Endothelial cell of umbilical vein (primary cell): ENCODE results near the gene ADRB2. TPM values are rescaled to one million over a fixed set of nuclear protein-coding genes. Genes with fewer than 3 reads are reported as not detected.

Source experiments
- BruUV-seq: library from RNA; stranded (reverse); fragments of 400-500 nt; replicated peaks from 2 replicates; lab custom pipeline; 2021; lab: Mats Ljungman, UMichigan
- CTCF ChIA-PET: fragments of 300-600, 350-600 bp; sonication (Branson Sonifier 250); formaldehyde crosslinking; loops from one replicate; lab custom pipeline; 2021; ENCODE audit warnings: antibody characterized with exemption, inconsistent platforms; lab: Charles Lee
- POLR2A ChIA-PET: fragments of 300-600, 350-600 bp; sonication (Branson Sonifier 250); formaldehyde crosslinking; loops from one replicate; lab custom pipeline; 2021; ENCODE audit warnings: antibody characterized with exemption, inconsistent platforms; lab: Charles Lee
- DNase-seq: peaks from one replicate; pipeline ENCODE4 v3.0.0-alpha.2; 2011; ENCODE audit warnings: low read depth, low spot score
- FAIRE-seq: peaks from 2 replicates; lab custom pipeline; 2011; peaks lifted over from hg19 to GRCh38; lab: Jason Lieb, UNC
- H2AFZ ChIP-seq: 2 replicates; pipeline ENCODE4 v1.6.0; 2012; ENCODE audit warnings: low read depth, low read length, control low read depth, inconsistent platforms
- H3K27ac ChIP-seq: 2 replicates; pipeline ENCODE4 v1.5.1; 2011; ENCODE audit warnings: low read depth, mild to moderate bottlenecking, control low read depth, low read length, moderate library complexity; ENCODE audit not compliant: insufficient read depth
- H3K27me3 ChIP-seq, 2 experiments: 2 replicates each; pipeline versions ENCODE4 v1.6.0 to v1.6.1; 2011; ENCODE audit warnings: low read length in 2 of 2, mixed read lengths in 1 of 2; ENCODE audit not compliant: control insufficient read depth in 2 of 2, insufficient read depth in 2 of 2
- H3K36me3 ChIP-seq, 2 experiments: 2 replicates in 1 of 2; 3 replicates in 1 of 2; pipeline ENCODE4 v1.5.1; 2011; ENCODE audit warnings: low read length in 2 of 2, mild to moderate bottlenecking in 1 of 2, moderate library complexity in 1 of 2; ENCODE audit not compliant: control insufficient read depth in 2 of 2, insufficient read depth in 2 of 2; ENCODE audit errors: extremely low read depth in 1 of 2
- H3K4me1 ChIP-seq: 3 replicates; pipeline ENCODE4 v1.5.1; 2011; ENCODE audit warnings: mild to moderate bottlenecking, low read length; ENCODE audit not compliant: control insufficient read depth, insufficient read depth; ENCODE audit errors: extremely low read depth
- H3K4me2 ChIP-seq: 2 replicates; pipeline ENCODE4 v1.6.1; 2011; ENCODE audit warnings: low read length, control low read depth, mixed read lengths; ENCODE audit not compliant: insufficient read depth
- H3K4me3 ChIP-seq, 3 experiments: fragments of 200-600 bp in 1 of 3; sonication (generic), shearing (Covaris generic) in 1 of 3; replicated peaks in 1 of 3; 2 replicates each; pipeline ENCODE4 v1.5.1; 2011 to 2016; ENCODE audit warnings: control low read depth in 3 of 3, low read length in 3 of 3, mild to moderate bottlenecking in 2 of 3, inconsistent platforms in 1 of 3, low read depth in 1 of 3, moderate library complexity in 1 of 3; ENCODE audit not compliant: insufficient read depth in 1 of 3
- H3K79me2 ChIP-seq: 2 replicates; pipeline ENCODE4 v1.6.0; 2012; ENCODE audit warnings: low read length, inconsistent platforms; ENCODE audit not compliant: control insufficient read depth, insufficient read depth
- H3K9ac ChIP-seq: replicated peaks from 2 replicates; pipeline ENCODE3; 2011; ENCODE audit warnings: low read length, control low read depth; ENCODE audit not compliant: insufficient read depth; ENCODE audit errors: extremely low read depth
- H3K9me1 ChIP-seq: replicated peaks from 3 replicates; pipeline ENCODE4 v1.6.0; 2011; ENCODE audit warnings: mild to moderate bottlenecking, low read length; ENCODE audit not compliant: control insufficient read depth, insufficient read depth; ENCODE audit errors: extremely low read depth
- H3K9me3 ChIP-seq: replicated peaks from 2 replicates; pipeline ENCODE4 v1.5.1; 2012; ENCODE audit warnings: low read length, inconsistent platforms; ENCODE audit not compliant: control insufficient read depth, insufficient read depth
- H4K20me1 ChIP-seq: replicated peaks from 2 replicates; pipeline ENCODE3; 2011; ENCODE audit warnings: mild to moderate bottlenecking, low read length; ENCODE audit not compliant: control insufficient read depth, insufficient read depth; ENCODE audit errors: extremely low read depth
- EZH2 ChIP-seq: IDR thresholded peaks from 2 replicates; pipeline ENCODE4 v1.6.1; 2012; ENCODE audit warnings: borderline replicate concordance, low read depth, mild to moderate bottlenecking, moderate library complexity, low read length, inconsistent platforms; ENCODE audit not compliant: severe bottlenecking
- FOS ChIP-seq: IDR thresholded peaks from 2 replicates; pipeline ENCODE4 v1.6.1; 2011; ENCODE audit warnings: mild to moderate bottlenecking, low read length, moderate library complexity, borderline replicate concordance; ENCODE audit not compliant: insufficient read depth
- GATA2 ChIP-seq: IDR thresholded peaks from 2 replicates; pipeline ENCODE4 v1.7.0; 2011; ENCODE audit warnings: low read depth, mild to moderate bottlenecking, moderate library complexity, mixed read lengths, low read length; ENCODE audit not compliant: insufficient read length, insufficient read depth
- JUN ChIP-seq: IDR thresholded peaks from 2 replicates; pipeline ENCODE4 v1.6.1; 2011; ENCODE audit warnings: borderline replicate concordance, low read depth; ENCODE audit not compliant: insufficient read length, insufficient read depth
- POLR2AphosphoS5 ChIP-seq: IDR thresholded peaks from 2 replicates; pipeline ENCODE4 v1.6.1; 2012; ENCODE audit warnings: low read depth, mild to moderate bottlenecking, control low read depth, low read length, moderate library complexity; ENCODE audit not compliant: insufficient read depth
- dilution Hi-C: fragments of 300-500 bp; cut with MboI; formaldehyde crosslinking; loops from one replicate; pipeline ENCODE4 v1.15.0; 2019; ENCODE audit warnings: low sequenced_read_pairs; ENCODE audit not compliant: extremely low pct_ligation_motif_present
- intact Hi-C: fragments of 100-400 bp; cut with micrococcal nuclease; formaldehyde crosslinking; loops from one replicate; pipeline ENCODE4 v1.10.0; 2022
- polyA plus RNA-seq, 4 experiments: library from polyadenylated mRNA; depleted of rRNA in 3 of 4; stranded (reverse) in 3 of 4; unstranded in 1 of 4; fragments of >200 nt; gene quantifications; 2 replicates each; pipeline versions ENCODE4 v1.2.1 to v1.2.3, GENCODE V29; 2011 to 2012; ENCODE audit warnings: missing spikeins in 1 of 4
- total RNA-seq: library from RNA; stranded (reverse); gene quantifications from 2 replicates; pipeline ENCODE4 v1.2.3, GENCODE V29; 2021
- TF ChIP-seq, protein P1 (sequence below): IDR thresholded peaks from 2 replicates; pipeline ENCODE4 v1.6.1; 2011; ENCODE audit not compliant: insufficient read depth, insufficient read length
- TF ChIP-seq, protein P2 (sequence below), 2 donors: IDR thresholded peaks; 1 replicate in 1 of 2; 2 replicates in 1 of 2; pipeline ENCODE4 v1.5.1; 2011; ENCODE audit warnings: low read length in 2 of 2, mild to moderate bottlenecking in 2 of 2, moderate library complexity in 2 of 2, control low read depth in 1 of 2, inconsistent platforms in 1 of 2, low read depth in 1 of 2; ENCODE audit not compliant: insufficient read depth in 1 of 2; ENCODE audit errors: extremely low read depth in 1 of 2

Gene ADRB2
- total and polyA plus RNA-seq, 2 donors (not counting 3 experiments of a cell fraction or from before 2014, with no cell fraction given) = 0.86 to 0.88 TPM

DNA sequence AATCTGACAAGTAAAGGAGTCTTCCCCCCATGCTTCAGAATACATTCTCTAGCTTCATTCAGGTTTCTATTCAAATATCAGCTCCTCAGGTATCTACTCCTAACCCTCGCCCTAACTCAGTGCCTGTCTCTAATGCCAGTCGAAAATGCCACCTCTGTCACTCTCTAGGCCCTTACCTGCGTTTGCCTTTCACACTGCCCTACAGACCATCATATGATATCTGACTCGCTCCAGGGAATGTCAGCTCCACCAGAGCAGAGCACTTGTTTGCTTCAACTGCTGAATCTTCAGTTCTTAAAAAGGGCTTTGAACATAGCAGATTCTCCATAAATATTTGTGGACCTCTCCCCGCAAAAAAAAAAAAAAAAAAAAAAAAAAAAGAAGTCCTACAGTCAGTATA lies 46.7 kb downstream of the ADRB2 start:
- BruUV-seq = no TSS peak
- H3K9me1 ChIP-seq = no peaks in the 10 kb centered on the region
- no peak for DNase-seq
- no peaks in the 10 kb centered on the region for H3K36me3 ChIP-seq
- H2AFZ ChIP-seq = no peak overlapping the region
- no peaks in the 10 kb centered on the region for H3K4me1 ChIP-seq
- H4K20me1 ChIP-seq = no peaks in the 10 kb centered on the region
- ChIA-PET CTCF (interaction anchor here (1.6 to 1.8 kb wide), 2 partner anchors 85 to 142 kb away, joined by 4 to 5 read pairs; no protein-coding TSS in a partner anchor), POLR2A (no interaction called here)
- intact Hi-C loops (no loop called here), dilution Hi-C loops (no loop called here)
- H3K27me3 ChIP-seq = no peaks in the 10 kb centered on the region
- H3K4me3 ChIP-seq = no peak overlapping the region
- no peak for TF ChIP-seq GATA2
- TF ChIP-seq, protein P1, sequence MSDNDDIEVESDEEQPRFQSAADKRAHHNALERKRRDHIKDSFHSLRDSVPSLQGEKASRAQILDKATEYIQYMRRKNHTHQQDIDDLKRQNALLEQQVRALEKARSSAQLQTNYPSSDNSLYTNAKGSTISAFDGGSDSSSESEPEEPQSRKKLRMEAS = no peak
- TF ChIP-seq, protein P2, sequence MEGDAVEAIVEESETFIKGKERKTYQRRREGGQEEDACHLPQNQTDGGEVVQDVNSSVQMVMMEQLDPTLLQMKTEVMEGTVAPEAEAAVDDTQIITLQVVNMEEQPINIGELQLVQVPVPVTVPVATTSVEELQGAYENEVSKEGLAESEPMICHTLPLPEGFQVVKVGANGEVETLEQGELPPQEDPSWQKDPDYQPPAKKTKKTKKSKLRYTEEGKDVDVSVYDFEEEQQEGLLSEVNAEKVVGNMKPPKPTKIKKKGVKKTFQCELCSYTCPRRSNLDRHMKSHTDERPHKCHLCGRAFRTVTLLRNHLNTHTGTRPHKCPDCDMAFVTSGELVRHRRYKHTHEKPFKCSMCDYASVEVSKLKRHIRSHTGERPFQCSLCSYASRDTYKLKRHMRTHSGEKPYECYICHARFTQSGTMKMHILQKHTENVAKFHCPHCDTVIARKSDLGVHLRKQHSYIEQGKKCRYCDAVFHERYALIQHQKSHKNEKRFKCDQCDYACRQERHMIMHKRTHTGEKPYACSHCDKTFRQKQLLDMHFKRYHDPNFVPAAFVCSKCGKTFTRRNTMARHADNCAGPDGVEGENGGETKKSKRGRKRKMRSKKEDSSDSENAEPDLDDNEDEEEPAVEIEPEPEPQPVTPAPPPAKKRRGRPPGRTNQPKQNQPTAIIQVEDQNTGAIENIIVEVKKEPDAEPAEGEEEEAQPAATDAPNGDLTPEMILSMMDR (IDR thresholded peaks at IDR 0.05; ENCODE audit: extremely low read depth in 1 of 2, insufficient read depth in 1 of 2, low read depth in 1 of 2, low read length in 2 of 2) = no peak
- no peak for TF ChIP-seq POLR2AphosphoS5
- TF ChIP-seq FOS = no peak
- TF ChIP-seq EZH2 = no peak
- TF ChIP-seq JUN = no peak
- no peaks in the 10 kb centered on the region for H3K79me2 ChIP-seq
- H3K9ac ChIP-seq = no peak overlapping the region
- H3K4me2 ChIP-seq = no peak overlapping the region
- no peak overlapping the region for H3K27ac ChIP-seq
- FAIRE-seq = no peak
- no peaks in the 10 kb centered on the region for H3K9me3 ChIP-seq
